RCC 7860 (cell line): ENCODE data around the gene RASSF8.
A peak's percentile ranks its signal among the peaks of the same experiment; 100 is the strongest.

Experiments
- DNase-seq: peaks from one replicate; pipeline ENCODE4 v3.0.0-alpha.2; 2015; ENCODE audit warnings: low spot score
- FAIRE-seq: peaks from 2 replicates; lab custom pipeline; 2012; peaks lifted over from hg19 to GRCh38; lab: Jason Lieb, UNC

The RASSF8 gene

DNA sequence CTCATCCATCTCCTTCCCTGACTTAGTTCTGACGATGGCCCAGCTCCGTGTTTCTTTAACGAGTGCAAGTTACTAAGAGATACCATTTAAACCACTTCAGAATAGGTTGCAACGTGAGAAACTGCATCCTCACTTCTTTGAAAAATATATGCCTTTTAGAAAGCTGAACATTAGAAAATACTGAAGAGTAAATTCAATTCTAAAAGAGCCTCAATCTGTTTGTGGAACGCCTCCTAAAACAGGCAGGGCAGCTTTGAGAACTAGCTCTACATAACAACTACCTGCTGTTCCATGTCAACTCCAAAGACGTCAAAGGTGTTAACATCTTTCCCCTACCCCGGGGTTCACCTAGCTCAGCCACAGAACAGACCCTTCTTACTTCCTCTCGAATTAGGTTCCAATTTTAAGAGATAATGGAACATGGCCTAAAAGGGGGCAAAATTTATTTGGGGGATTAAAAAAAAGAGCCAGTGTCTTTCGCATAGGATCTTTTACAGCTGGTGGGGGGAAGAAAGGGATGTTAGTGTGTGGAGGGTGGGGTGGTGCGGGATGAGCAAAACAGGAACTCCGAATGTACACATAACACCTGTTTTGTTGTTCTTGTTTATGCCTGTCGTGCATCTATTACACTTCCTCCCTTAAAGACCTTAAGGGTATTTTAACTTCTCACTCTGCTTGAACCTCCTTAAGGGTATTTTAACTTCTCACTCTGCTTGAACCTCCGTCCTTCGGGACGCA, 163.0 kb downstream of the RASSF8 start:
- FAIRE-seq (no peak), DNase-seq (no peak)

DNA sequence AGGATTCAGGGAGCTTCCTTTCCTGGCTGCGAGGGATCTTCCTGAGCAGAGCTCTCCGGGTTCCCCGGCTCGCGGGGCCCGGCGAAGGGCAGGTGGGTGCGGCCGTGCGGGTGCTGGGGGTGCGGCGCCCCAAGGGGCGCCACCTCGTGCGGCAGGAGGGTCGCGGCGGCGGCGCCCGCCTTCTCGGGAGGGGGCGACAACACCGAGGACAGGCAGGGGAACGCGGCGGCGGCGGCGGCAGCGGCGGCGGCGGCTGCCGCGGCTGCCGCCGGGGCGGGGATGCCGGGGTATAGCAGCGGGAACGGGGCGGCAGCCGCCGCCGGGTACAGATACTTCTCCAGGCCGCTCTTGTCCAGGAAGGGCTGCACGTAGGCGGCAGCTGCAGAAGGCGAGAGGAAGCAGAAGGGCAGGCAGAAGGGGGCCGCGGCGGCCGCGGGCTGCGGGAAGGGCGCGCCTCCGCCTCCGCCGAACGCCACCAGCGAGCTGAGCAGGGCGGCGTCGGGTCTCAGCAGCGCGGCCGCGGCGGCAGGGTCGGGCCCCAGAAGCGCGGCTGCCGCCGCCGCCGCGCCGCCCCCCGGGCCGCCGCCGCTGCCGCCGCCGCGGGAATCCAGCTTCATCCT, 163.7 kb downstream of the RASSF8 start:
- DNase-seq (no peak), FAIRE-seq (no peak)

DNA sequence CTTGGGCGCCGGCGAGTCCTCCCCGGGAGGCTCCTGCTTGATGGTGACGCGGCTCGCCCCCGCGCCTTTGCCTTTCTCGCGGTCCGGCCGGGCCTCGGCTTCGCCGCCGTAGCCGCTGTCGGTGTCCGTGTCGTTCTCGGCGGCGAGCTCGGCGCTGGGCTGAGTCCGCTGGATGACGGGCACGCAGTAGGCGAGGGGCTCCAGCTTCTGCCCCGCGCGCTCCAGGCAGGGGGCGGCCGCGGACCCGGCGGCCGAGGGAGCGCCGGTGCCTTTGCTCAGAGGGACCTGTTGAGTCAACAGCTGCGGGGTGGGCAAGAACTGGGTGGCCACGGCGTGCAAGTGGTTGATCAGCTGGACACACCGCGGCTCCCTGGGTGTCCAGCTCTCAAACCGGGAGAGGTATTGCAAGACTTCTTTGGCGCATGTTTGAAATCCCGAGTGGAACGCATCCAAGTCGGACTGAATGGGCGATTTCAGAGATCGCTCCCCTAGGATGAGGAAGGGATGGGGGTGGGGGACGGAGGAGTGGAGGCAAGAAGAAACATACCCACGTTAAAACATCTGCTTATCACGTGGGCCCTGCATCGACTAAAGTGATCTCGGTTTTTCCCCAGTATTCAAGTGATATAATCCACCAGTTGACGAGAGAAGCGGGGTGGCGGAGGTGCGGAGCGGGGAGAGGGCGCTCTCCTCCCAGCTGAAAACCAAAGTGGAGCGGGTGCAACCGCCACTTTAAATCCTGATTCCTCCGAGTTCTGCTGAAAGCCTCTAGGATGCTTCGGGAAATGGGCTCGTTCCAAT, 164.4 kb downstream of the RASSF8 start:
- FAIRE-seq (no peak), DNase-seq (peak; percentile 49)

DNA sequence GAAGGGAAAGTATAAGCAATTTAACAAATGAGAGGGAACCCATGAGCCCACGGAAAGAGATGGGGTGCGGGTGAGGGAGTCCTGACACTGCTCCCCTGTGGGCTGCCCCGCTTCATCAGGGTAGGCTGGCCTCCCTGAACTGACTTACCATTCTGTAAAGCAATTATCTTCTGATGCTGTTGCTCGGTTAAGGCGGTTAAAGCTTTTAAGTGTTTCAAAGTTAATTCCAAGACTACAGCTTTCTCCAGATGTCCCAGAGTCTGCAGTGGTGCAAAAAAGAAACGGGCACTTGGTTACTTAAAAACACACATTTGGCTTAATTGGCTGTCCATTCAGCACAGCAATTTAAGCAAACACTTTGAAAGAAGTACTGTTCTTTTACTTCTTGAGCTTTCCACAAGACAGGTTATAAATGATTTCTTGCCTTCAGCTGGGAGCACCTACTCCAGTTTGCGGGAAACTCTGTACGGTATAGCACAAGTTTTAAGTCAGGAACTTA, 165.0 kb downstream of the RASSF8 start:
- FAIRE-seq (no peak), DNase-seq (no peak)

DNA sequence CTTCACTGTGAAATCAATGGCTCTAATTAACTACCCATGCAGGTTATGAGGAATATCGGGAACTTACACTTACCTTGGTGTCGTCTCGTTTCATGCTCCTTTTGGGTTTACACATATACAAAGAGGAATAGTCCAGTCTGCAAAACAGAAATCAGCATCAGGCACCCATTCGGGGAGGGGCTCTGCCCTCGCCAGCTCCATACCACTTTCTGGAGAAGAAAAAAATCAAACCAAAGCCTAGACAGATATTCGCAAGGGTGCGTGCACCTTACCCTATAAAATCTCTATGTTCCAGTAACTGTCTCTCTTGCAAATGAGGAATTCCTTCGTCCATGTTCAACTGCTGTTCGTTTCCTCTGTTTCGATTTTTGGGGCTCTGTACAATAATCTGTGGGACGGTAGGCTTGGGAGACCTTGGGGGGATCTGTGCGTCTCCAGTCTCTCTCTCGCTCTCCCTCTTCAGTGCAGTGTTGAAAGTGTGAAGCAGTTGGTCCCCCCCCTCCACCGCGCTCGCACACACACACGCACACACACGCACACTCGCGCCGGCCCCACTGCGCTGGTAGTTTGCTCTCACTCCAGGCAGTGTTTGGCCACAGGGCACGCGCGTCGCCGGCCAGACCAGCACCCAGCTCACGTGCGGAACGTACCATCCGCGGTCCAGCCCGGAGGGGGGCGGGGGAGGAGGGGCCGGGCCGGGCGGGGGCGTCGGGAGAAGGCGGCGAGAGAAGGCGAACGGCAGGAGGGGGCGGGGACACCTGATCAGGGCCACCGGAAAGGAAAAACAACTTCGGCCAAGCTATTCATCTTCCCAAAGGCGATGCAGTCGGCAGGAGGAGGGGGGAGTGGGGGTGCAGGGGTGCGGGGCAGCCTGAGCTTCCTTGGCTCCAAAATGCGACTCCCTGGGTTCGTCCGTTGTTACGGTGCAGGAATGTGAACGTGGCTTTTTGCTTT, 166.2 kb downstream of the RASSF8 start, which contains the start of gene BHLHE41:
Gene BHLHE41 (minus strand): TSS at position 592 of the 954 bp plus-strand sequence. CDS start 258 bp downstream, at position 334.
- FAIRE-seq (no peak), DNase-seq (peak; percentile 66)

DNA sequence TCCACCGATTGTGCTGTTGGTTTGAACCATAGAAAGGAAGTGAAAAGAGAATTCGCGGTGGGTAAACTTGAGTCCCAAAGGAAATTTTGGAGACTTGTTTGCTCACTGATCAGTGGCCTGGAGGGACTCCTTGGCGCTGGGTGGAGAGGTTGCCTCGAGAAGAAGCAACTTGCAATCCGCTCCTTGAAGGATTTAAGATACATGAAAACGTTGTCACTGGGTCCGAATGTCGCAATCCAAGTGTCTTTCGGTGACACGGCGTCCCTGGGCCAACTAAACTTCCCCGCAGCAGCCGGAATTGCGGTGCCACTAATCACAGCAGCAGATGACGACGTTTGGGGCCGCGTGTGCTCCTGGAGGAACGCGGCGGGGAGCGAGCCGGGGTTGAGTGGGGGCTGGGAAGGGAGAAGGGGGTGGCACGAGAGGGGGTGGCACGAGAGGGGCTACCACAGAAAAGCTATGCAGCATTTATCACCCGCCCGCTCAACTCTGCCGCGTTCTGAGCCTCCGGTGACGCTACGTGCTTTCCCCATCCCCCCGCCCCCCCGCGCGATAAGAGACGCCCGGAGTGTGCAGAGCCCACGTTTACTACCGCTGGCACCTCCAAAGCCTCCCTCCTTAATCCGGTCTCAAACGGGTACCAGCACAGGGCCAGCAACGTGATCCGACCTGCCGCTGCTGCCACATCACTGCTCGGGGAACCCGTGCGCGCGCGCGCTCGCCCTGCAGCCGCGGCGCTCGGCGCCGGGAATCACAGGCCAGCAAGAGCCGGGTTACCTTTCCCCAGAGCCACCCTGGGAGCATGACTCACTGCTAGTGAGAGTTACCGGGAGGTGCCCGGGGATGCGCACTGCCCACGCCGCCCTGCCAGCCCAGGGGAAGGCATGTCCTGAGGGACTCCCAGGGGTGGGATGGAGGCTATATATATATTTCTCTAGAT, 167.2 kb downstream of the RASSF8 start:
- no peak for FAIRE-seq

DNA sequence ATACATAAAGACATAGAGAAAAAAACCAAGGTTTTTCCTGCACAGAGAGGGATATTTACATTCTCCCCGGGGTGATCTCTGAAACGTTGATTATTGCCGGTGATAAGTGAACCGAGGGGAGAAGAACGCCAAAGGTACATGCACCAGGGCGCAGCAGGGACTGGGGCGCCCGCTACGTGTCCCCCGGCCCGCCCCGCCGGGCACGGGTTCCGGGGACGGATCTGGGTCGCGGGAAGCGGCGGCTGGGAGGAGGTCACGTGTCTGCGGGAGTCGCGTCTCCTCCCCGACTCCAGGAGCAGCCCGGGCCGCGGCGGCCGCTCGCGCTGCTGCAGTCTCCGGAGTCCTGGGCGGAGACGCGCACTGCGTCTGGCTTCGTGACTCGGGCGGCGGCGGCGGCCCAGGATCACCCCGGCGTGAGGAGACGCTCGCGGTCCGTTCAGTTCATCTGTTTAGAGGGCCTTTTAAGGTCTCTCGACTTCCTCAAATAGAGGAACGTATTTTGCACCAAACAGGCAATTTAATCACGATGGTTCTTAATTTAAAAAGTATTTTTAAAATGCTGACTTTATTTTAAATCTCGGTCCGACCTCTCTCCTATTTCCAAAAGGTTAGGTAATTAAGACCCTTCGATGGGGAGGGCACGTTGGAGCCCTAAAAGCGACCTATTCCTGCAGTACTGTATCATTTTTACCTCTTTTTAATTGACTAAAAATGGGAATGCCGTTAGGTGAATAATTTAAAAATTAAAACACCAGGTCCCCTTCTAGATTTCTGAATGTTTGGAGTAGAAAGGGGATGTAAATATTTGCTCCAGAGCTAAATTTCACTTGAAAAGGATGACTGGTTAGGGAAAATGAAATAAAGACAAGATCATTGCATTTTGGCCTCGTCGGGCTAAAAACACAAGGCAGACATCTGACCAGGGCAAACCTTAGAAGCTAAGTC, 168.1 kb downstream of the RASSF8 start:
- FAIRE-seq = no peak
- DNase-seq = peak; percentile 68

More for the DNA sequence above, 167.2 kb downstream of the RASSF8 start:
- DNase-seq = peak; percentile 84

DNA sequence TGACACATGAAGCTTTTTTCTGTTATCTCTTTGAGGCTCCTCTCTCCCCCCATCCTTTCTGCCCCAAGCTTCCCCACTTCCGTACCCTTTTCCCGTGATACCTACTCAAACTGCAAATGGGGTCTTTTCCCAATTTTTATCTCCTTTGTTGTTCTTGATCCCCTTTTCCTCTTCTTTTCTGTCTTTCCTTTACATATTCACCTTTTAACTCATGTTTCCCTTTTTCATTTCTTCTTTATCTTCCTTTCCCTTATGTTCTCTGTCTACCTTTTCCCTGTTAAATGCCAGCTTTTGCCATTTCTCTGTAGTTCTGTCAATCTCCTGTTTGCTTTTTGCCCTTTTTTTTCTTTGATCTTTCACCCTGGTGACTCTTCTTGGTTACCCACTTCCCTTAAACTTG, 168.9 kb downstream of the RASSF8 start:
- DNase-seq = no peak
- FAIRE-seq = no peak

DNA sequence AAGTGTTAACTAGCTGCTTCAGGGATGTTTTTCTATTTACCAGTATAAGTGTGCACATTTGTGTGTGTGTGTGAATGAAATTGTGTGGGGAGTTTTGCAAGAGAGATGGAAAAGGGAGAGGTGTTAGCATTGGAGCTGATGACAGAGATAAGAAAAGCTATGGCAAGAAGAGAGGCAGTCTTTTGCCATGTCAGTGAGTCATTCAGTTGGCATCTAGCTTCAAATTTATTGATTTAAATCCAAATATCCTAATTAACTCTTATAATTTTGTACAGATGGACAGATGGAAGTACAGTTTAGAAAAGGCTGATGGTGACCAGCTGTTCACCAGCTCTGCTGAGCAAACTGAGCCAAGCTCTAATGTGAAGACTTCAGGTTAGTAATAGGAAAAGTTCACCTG, 169.7 kb downstream of the RASSF8 start:
- FAIRE-seq (no peak), DNase-seq (no peak)
